Testis (tissue), 2 donors: ENCODE data around the gene THUMPD1.

Experiments used
- CTCF ChIP-seq, 3 experiments: fragments of 450-650 bp in 2 of 3; fragments of 200-600 bp in 1 of 3; sonication (generic) in 1 of 3; IDR thresholded peaks; one replicate each; pipeline ENCODE4 v1.5.1; 2016 to 2019; ENCODE audit warnings: antibody characterized with exemption in 3 of 3, mild to moderate bottlenecking in 2 of 3, moderate library complexity in 1 of 3
- POLR2A ChIP-seq: fragments of 450-650 bp; IDR thresholded peaks from one replicate; pipeline ENCODE4 v1.6.1; 2017; ENCODE audit warnings: antibody characterized with exemption, mild to moderate bottlenecking, moderate library complexity

- TF ChIP-seq CTCF (IDR thresholded peaks at IDR 0.05) = no peak
- TF ChIP-seq POLR2A = no peak
Observed at GRCh38 chr16:20704281-20704680, 37.3 kb downstream of the THUMPD1 start.
